Vein endothelial cell (primary cell): ENCODE measurements around the gene CSH1. TPM values are rescaled to one million over a fixed set of nuclear protein-coding genes. Genes with fewer than 3 reads are reported as not detected.

Source experiments
- small RNA-seq: library from RNA; depleted of rRNA; stranded (forward); fragments of <200 nt; gene quantifications from one replicate; pipeline ENCODE3, GENCODE V24; 2012
- total RNA-seq: library from RNA; depleted of rRNA; stranded (reverse); fragments of >200 nt; gene quantifications from 2 replicates; pipeline ENCODE4 v1.2.3, GENCODE V29; 2012

CSH1 gene
- total RNA-seq, result not detected in 2 replicates

DNA sequence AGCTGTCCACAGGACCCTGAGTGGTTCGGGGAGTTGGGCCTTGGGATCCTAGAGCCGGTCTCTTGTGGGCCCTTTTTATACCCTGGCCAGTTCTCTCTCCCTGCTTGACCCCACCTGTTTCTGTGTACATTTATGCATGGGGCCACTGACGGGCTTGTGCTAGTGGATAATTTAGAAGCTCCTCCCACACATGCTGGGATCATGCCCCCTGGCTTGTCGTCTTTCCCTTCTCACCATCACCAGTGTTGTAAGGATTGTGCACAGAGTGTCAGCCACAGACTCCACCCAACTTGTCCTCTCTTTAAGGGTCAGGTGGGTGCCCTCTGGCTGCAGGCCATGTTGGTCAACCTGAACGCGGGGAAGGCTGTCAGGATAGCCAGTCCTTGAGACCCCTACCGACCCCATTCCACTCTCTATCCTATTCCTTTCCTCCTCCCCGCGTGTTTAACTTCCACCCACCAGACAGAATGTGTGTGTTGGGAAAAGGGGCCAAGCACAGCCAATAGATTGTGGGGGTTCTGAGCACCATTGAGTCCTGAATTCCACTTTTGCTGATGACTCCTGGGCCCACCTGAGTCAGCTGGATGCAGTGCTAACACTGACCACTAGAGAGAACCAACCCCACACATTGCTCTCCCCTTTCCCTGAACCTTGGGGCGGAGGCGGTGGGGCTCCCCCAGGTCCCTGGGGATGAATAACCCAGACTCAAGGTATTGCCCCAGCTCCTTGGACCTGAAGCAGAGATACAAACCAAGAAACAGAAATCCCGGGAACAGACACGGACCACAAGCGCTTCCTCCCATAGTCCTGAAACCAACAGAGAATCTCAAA lies at the start of gene CSH1:
Gene CSH1, minus strand, starts transcription at position 51 of the 831 bp plus-strand sequence. CDS start 63 bp downstream, outside the sequence.

DNA sequence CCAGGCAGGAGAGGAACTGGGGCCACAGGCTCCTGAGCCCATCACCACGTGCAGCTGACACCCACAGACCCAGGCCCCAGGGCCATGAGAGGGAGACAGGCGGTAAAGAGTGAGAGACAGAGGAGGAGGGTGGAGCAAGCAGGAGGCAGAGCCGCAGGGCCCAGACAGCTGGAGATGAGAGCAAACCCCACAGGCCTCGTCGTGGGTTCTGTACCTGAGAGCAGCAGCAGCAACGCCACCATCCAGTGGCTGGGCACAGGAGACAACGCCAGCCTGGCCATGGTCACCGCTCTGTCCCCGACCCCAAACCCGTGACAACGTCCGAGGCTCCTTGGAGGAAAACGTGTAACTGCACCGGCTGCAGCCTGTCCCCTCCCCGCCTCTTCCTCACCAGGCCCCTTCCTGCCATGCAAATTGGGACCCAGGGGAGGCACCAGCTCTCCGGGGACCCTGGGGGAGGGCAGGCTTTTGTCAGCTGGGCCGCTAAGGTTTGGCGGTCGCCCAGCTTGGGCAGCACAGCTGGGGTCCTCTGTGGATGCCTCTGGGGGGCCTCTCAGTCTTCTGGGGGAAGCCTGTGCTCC lies 35.7 kb upstream of the CSH1 start, which contains the start of gene CD79B:
Gene CD79B, minus strand, starts transcription at position 351 of the 581 bp plus-strand sequence. Its CDS starts 70 bp downstream, at position 281.

DNA sequence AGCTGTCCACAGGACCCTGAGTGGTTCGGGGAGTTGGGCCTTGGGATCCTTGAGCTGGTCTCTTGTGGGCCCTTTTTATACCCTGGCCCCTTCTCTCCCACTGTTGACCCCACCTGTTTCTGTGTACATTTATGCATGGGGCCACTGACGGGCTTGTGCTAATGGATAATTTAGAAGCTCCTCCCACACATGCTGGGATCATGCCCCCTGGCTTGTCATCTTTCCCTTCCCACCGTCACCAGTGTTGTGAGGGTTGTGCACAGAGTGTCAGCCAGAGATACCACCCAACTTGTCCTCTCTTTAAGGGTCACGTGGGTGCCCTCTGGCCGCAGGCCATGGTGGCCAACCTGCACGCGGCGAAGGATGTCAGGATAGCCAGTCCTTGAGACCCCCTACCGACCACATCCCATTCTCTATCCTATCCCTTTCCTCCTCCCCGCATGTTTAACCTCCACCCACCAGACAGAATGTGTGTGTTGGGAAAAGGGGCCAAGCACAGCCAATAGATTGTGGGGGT lies 22.5 kb upstream of the CSH1 start, which contains the start of gene GH1:
Gene GH1, minus strand, starts transcription at position 51 of the 517 bp plus-strand sequence. CDS start 63 bp downstream, outside the sequence.

DNA sequence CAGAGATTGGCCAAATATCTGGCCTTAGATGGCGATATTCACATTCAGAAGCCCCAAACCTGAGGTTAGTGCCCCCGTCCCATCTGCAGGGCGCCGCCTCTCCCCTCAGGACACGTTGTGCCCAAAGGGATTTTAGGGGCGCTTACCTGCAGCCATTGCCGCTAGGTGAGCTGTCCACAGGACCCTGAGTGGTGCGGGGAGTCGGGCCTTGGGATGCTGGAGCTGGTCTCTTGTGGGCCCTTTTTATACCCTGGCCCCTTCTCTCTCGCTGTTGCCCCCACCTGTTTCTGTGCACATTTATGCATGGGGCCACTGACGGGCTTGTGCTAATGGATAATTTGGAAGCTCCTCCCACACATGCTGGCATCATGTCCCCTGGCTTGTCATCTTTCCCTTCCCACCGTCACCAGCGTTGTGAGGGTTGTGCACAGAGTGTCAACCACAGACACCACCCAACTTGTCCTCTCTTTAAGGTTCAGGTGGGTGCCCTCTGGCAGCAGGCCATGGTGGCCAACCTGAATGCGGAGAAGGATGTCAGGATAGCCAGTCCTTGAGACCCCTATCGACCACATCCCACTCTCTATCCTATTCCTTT lies 14.8 kb upstream of the CSH1 start, which contains the start of gene CSHL1:
Gene CSHL1, minus strand, starts transcription at position 218 of the 595 bp plus-strand sequence. Its CDS starts 62 bp downstream, at position 156.

DNA sequence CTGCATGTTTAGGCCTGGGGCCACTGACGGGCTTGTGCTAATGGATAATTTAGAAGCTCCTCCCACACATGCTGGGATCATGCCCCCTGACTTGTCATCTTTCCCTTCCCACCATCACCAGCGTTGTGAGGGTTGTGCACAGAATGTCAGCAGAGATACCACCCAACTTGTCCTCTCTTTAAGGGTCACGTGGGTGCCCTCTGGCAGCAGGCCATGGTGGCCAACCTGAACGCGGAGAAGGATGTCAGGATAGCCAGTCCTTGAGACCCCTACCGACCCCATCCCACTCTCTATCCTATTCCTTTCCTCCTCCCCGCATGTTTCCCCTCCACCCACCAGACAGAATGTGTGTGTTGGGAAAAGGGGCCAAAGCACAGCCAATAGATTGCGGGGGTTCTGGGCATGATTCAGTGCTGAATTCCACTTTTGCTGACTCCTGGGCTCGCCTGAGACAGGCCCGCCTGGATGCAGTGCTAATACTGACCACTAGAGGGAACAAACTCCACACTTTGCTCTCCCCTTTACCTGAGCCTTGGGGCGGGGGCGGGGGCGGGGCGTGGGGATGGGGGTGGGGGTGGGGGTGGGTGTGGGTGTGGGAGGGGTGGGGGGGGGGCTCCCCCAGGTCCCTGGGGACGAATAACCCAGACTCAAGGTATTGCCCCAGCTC lies 14.3 kb downstream of the CSH1 start, which contains the start of gene GH2:
Gene GH2, minus strand, starts transcription at position 10 of the 667 bp plus-strand sequence. CDS start 143 bp downstream, outside the sequence.

DNA sequence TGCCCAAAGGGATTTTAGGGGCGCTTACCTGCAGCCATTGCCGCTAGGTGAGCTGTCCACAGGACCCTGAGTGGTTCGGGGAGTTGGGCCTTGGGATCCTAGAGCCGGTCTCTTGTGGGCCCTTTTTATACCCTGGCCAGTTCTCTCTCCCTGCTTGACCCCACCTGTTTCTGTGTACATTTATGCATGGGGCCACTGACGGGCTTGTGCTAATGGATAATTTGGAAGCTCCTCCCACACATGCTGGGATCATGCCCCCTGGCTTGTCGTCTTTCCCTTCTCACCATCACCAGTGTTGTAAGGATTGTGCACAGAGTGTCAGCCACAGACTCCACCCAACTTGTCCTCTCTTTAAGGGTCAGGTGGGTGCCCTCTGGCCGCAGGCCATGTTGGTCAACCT lies 22.8 kb downstream of the CSH1 start, which contains the start of gene CSH2:
Gene CSH2, minus strand, starts transcription at position 101 of the 400 bp plus-strand sequence. Its CDS starts 63 bp downstream, at position 38.

Small RNAs within 50 kb of the gene (small RNA-seq; reads per million reads assigned to genes)
- not detected for gene AC040958.1
- gene AC127029.1, result not detected
- not detected for gene GH1

Other genes starting within 250 kb of the CSH1 start
- 27.8 TPM in 2 replicates for gene LIMD2, start 196.4 kb downstream of the CSH1 start, total RNA-seq
- gene STRADA, start 154.8 kb downstream of the CSH1 start, total RNA-seq, result 34.7 and 36.6 TPM in 2 replicates
- 72.8 and 81.6 TPM in 2 replicates for gene CCDC47, start 123.0 kb downstream of the CSH1 start, total RNA-seq
- 78.9 and 88.5 TPM in 2 replicates for gene DDX42, start 122.4 kb downstream of the CSH1 start, total RNA-seq
- gene PSMC5, start 69.1 kb downstream of the CSH1 start, total RNA-seq, result 63.4 and 65.7 TPM in 2 replicates
- gene FTSJ3, start 68.9 kb downstream of the CSH1 start, total RNA-seq, result 58.8 and 59.1 TPM in 2 replicates
- 55.7 and 68.3 TPM in 2 replicates for gene SMARCD2, start 53.9 kb downstream of the CSH1 start, total RNA-seq
- gene CSH2, start 22.9 kb downstream of the CSH1 start, total RNA-seq, result not detected in 2 replicates
- gene GH2, start 14.6 kb downstream of the CSH1 start, total RNA-seq, result not detected in 2 replicates
- not detected in 2 replicates for gene CSHL1, start 14.7 kb upstream of the CSH1 start, total RNA-seq
- gene GH1, start 22.3 kb upstream of the CSH1 start, total RNA-seq, result not detected in 2 replicates
- 0.33 and 1.1 TPM in 2 replicates for gene CD79B, start 35.8 kb upstream of the CSH1 start, total RNA-seq
- gene SCN4A, start 76.3 kb upstream of the CSH1 start, total RNA-seq, result not detected in 2 replicates
- 0.33 and 0.57 TPM in 2 replicates for gene PRR29, start 101.8 kb upstream of the CSH1 start, total RNA-seq
- gene ICAM2, start 124.1 kb upstream of the CSH1 start, total RNA-seq, result 806 and 851 TPM in 2 replicates
- 13.7 and 18.6 TPM in 2 replicates for gene ERN1, start 233.6 kb upstream of the CSH1 start, total RNA-seq